ENCODE results near the gene ABCA9. TPM values are rescaled to one million over a fixed set of nuclear protein-coding genes. Genes with fewer than 3 reads are reported as not detected.
"Not testable (repeated sequence)": the region's sequence is repeated elsewhere in the genome, so short reads cannot be mapped to it uniquely, and the experiment has no call there.

Gene ABCA9
- total and polyA plus RNA-seq, 4 donors, result 1.4 to 100 (median 25.0) TPM

DNA sequence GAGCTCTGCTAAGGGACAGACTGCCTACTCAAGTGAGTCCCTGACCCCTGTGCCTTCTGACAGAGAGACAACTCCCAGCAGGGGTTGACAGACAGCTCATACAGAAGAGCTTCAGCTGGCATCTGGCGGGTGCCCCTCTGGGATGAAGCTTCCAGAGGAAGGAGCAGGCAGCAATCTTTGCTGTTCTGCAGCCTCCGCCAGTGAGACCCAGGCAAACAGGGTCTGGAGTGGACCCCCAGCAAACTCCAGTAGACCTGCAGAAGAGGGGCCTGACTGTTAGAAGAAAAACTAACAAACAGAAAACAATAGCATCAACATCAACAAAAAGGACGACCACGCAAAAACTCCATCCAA, 10.5 kb upstream of the ABCA9 start:
- H3K36me3 ChIP-seq (ENCODE audit: control insufficient read depth in 1 of 2, insufficient read depth in 2 of 2, low read length in 1 of 2); H3K27ac ChIP-seq (ENCODE audit: low read depth in 1 of 2, low read length in 2 of 2); H3K4me3 ChIP-seq (ENCODE audit: low read length in 2 of 2); H3K4me1 ChIP-seq (ENCODE audit: control insufficient read depth in 1 of 2, insufficient read depth in 2 of 2, low read length in 2 of 2); ATAC-seq (ENCODE audit: low FRiP score); intact Hi-C loops (cut with DNase I); DNase-seq; H3K9me3 ChIP-seq (ENCODE audit: control insufficient read depth, low read length); H3K27me3 ChIP-seq (ENCODE audit: control insufficient read depth in 1 of 2, insufficient read depth in 2 of 2, low read length in 1 of 2): not testable (repeated sequence)
- 78 to 79% methylated on average over 4 of the region's 4 CpGs for WGBS, 2 donors

DNA sequence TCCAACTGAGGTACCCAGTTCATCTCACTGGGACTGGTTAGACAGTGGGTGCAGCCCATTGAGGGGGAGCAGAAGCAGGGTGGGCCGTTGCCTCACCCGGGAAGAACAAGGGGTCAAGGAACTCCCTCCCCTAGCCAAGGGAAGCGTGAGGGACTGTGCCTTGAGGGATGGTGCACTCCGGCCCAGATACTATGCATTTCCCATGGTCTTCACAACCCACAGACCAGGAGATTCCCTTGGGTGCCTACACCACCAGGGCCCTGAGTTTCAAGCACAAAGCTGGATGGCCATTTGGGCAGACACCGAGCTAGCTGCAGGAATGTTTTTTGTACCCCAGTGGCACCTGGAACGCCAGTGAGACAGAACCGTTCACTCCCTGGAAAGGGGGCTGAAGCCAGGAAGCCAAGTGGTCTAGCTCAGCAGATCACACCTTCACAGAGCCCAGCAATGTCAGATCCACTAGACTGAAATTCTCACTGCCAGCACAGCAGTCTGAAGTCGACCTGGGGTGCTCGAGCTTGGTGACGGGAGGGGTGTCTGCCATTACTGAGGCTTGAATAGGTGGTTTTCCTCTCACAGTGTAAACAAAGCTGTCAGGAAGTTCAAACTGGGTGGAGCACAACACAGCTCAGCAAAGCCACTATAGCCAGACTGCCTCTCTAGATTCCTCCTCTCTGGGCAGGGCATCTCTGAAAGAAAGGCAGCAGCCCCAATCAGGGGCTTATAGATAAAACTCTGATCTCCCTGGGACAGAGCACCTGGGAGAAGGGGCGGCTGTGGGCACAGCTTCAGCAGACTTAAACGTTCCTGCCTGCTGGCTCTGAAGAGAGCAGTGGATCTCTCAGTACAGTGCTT, 9.9 kb upstream of the ABCA9 start:
- H3K4me3 ChIP-seq (ENCODE audit: low read length in 2 of 2); H3K36me3 ChIP-seq (ENCODE audit: control insufficient read depth in 1 of 2, insufficient read depth in 2 of 2, low read length in 1 of 2); DNase-seq; H3K27me3 ChIP-seq (ENCODE audit: control insufficient read depth in 1 of 2, insufficient read depth in 2 of 2, low read length in 1 of 2); ATAC-seq (ENCODE audit: low FRiP score); H3K9me3 ChIP-seq (ENCODE audit: control insufficient read depth, low read length); intact Hi-C loops (cut with DNase I); H3K4me1 ChIP-seq (ENCODE audit: control insufficient read depth in 1 of 2, insufficient read depth in 2 of 2, low read length in 2 of 2); H3K27ac ChIP-seq (ENCODE audit: low read depth in 1 of 2, low read length in 2 of 2): not testable (repeated sequence)
- WGBS, 2 donors, result 75% methylated on average over 12 of the region's 12 CpGs

DNA sequence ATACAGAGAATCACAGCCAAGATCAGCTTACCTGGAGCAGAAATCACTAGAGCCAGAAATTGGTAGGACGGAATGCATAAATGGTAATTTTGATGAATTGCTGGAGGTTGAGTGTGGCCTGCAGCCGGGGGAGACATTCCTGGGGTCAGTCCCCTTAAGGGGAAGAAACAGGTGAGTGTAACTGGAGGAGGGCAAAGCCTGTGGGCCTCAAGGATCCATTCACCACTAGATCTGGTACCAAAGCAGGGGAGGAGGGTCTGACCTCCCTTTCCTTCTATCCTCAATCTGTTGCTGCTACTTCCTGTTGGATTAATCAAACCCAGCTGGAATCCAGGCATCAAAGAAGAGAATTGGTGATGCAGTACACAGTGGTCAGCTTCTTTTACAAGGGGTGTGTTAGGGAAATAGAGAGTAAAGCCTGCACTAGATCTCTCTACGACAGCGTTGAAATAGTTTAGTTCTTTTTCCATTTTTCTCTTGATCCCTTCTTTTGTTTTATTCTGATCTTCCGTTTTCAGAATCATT, 8.6 kb upstream of the ABCA9 start:
- intact Hi-C loops (cut with DNase I), result no loop called here
- no peak for DNase-seq
- H3K27me3 ChIP-seq (ENCODE audit: control insufficient read depth in 1 of 2, insufficient read depth in 2 of 2, low read length in 1 of 2), result no peaks in the 10 kb centered on the region
- no peaks in the 10 kb centered on the region for H3K4me1 ChIP-seq (ENCODE audit: control insufficient read depth in 1 of 2, insufficient read depth in 2 of 2, low read length in 2 of 2)
- WGBS, 2 donors, result 81 to 82% methylated on average over 5 of the region's 5 CpGs
- H3K9me3 ChIP-seq (ENCODE audit: control insufficient read depth, low read length), result no peaks in the 10 kb centered on the region
- H3K27ac ChIP-seq (ENCODE audit: low read depth in 1 of 2, low read length in 2 of 2), result no peak overlapping the region
- no peak overlapping the region for H3K4me3 ChIP-seq (ENCODE audit: low read length in 2 of 2)
- no peak for ATAC-seq (ENCODE audit: low FRiP score)
- no peaks in the 10 kb centered on the region for H3K36me3 ChIP-seq (ENCODE audit: control insufficient read depth in 1 of 2, insufficient read depth in 2 of 2, low read length in 1 of 2)

DNA sequence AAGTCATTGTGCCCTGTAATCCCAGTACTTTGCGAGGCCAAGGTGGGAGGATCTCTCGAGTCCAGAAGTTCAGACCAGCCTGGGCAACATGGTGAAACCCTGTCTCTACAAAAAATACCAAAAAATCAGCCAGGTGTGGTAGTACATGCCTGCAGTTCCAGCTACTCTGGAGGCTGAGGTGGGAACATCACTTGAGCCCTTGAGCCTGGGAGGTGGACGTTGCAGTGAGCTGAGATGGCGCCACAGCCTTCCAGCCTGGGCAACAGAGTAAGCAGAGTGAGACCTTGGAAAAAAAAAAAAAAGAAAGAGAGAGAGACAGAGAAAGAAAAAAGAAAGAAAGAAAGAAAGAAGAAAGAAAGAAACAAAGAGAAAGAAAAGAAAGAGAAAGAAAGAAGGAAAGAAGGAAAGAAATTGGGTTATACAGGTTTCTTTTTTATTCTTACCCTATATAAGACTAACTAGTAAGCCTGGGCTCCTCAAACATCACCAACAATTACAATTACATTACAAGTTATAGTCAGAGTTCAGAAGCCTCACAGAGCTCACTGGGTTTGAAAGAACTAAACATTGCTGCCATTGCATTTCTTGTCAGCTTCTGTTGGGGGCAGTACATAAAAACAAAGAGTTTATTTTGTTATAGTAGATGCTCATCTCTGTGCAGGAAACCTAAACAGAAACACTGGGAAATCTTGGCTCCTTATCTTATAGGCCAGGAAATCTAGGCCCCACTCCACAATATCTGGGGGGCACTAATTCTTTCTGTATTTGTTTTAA, 6.7 kb upstream of the ABCA9 start:
- Histone ChIP-seq H3K4me3 (ENCODE audit: low read length in 2 of 2) (no peak overlapping the region), H3K9me3 (ENCODE audit: control insufficient read depth, low read length) (no peaks in the 10 kb centered on the region), H3K4me1 (ENCODE audit: control insufficient read depth in 1 of 2, insufficient read depth in 2 of 2, low read length in 2 of 2) (no peaks in the 10 kb centered on the region), H3K27me3 (ENCODE audit: control insufficient read depth in 1 of 2, insufficient read depth in 2 of 2, low read length in 1 of 2) (no peaks in the 10 kb centered on the region), H3K36me3 (ENCODE audit: control insufficient read depth in 1 of 2, insufficient read depth in 2 of 2, low read length in 1 of 2) (no peaks in the 10 kb centered on the region), H3K27ac (ENCODE audit: low read depth in 1 of 2, low read length in 2 of 2) (no peak overlapping the region)
- 87 to 91% methylated on average over 4 of the region's 4 CpGs for WGBS, 2 donors
- no peak for ATAC-seq (ENCODE audit: low FRiP score)
- DNase-seq, result no peak
- intact Hi-C loops (cut with DNase I), result no loop called here

DNA sequence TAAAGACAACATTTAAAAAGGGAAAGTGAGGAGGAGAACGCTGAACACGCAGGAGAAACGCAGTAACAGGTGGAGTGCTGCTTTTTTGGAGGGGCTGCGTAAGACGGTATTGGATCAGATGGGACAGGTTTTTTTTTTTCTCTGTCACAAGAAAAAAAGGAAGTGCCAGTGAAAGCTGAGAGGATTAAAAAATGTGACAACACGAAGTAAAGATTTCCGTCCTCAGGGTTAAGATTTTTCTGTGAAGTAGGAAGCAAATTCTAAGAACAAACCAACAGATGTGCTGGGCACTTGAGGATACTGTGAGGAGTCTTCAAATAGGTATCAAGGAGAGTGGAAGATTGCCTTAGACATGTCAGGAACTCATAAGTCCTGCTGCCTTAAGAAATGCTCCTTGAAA, 5.8 kb upstream of the ABCA9 start:
- Histone ChIP-seq H3K27ac (ENCODE audit: low read depth in 1 of 2, low read length in 2 of 2) (no peak overlapping the region), H3K4me3 (ENCODE audit: low read length in 2 of 2) (no peak overlapping the region), H3K9me3 (ENCODE audit: control insufficient read depth, low read length) (no peaks in the 10 kb centered on the region), H3K4me1 (ENCODE audit: control insufficient read depth in 1 of 2, insufficient read depth in 2 of 2, low read length in 2 of 2) (no peaks in the 10 kb centered on the region), H3K27me3 (ENCODE audit: control insufficient read depth in 1 of 2, insufficient read depth in 2 of 2, low read length in 1 of 2) (no peaks in the 10 kb centered on the region), H3K36me3 (ENCODE audit: control insufficient read depth in 1 of 2, insufficient read depth in 2 of 2, low read length in 1 of 2) (no peaks in the 10 kb centered on the region)
- DNase-seq, result no peak
- intact Hi-C loops (cut with DNase I), result no loop called here
- WGBS, 2 donors, result 81 to 85% methylated on average over 7 of the region's 7 CpGs
- no peak for ATAC-seq (ENCODE audit: low FRiP score)

DNA sequence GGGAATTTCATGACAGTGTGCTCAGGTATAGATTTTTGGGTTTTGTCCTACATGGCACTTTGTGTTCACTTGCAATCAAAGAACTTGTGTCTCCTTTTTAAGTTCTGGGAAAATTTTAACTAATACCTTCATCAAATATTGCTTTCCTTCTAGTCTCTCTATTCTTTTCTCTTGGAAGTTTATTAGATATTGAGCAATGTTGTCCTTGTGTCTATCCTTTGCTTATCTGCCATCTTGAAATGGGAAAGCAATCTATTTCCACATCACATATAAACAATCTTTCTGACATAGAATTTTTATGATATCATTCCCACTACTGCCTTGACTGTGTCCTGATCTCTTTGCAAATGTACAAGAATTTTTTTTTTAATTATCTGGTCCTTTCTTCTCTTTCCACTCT, 4.4 kb upstream of the ABCA9 start:
- ATAC-seq (ENCODE audit: low FRiP score) (no peak), DNase-seq (no peak)
- no peaks in the 10 kb centered on the region for H3K9me3 ChIP-seq (ENCODE audit: control insufficient read depth, low read length)
- H3K27ac ChIP-seq (ENCODE audit: low read depth in 1 of 2, low read length in 2 of 2), result no peak overlapping the region
- no peak overlapping the region for H3K4me3 ChIP-seq (ENCODE audit: low read length in 2 of 2)
- H3K4me1 ChIP-seq (ENCODE audit: control insufficient read depth in 1 of 2, insufficient read depth in 2 of 2, low read length in 2 of 2), result no peaks in the 10 kb centered on the region
- no peaks in the 10 kb centered on the region for H3K36me3 ChIP-seq (ENCODE audit: control insufficient read depth in 1 of 2, insufficient read depth in 2 of 2, low read length in 1 of 2)
- no peaks in the 10 kb centered on the region for H3K27me3 ChIP-seq (ENCODE audit: control insufficient read depth in 1 of 2, insufficient read depth in 2 of 2, low read length in 1 of 2)
- intact Hi-C loops (cut with DNase I), result no loop called here

DNA sequence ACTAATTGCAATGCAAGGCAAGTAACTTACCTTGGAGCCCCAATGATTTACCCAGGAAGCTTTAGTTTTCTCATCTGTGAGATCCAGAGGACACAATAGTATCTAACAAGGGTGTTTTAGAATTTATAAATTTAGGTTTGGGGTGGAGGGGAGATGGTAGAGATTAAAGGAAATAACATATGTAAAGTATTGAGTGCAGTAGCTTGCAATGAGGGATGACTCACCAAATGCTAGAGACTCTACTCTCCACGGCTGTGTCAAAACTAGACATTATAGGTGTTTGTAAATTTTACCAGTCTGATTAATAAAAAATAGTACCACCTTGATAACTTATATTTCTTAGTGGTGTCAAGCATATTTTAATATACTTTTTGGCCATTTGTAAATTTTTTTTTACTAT, 3.7 kb upstream of the ABCA9 start:
- no peaks in the 10 kb centered on the region for H3K4me1 ChIP-seq (ENCODE audit: control insufficient read depth in 1 of 2, insufficient read depth in 2 of 2, low read length in 2 of 2)
- H3K36me3 ChIP-seq (ENCODE audit: control insufficient read depth in 1 of 2, insufficient read depth in 2 of 2, low read length in 1 of 2), result no peaks in the 10 kb centered on the region
- no peak overlapping the region for H3K4me3 ChIP-seq (ENCODE audit: low read length in 2 of 2)
- no peak for DNase-seq
- no peaks in the 10 kb centered on the region for H3K27me3 ChIP-seq (ENCODE audit: control insufficient read depth in 1 of 2, insufficient read depth in 2 of 2, low read length in 1 of 2)
- WGBS, 2 donors, result 73 to 81% methylated on average over 1 of the region's 1 CpG
- H3K9me3 ChIP-seq (ENCODE audit: control insufficient read depth, low read length), result no peaks in the 10 kb centered on the region
- H3K27ac ChIP-seq (ENCODE audit: low read depth in 1 of 2, low read length in 2 of 2), result no peak overlapping the region
- intact Hi-C loops (cut with DNase I), result no loop called here
- no peak for ATAC-seq (ENCODE audit: low FRiP score)

DNA sequence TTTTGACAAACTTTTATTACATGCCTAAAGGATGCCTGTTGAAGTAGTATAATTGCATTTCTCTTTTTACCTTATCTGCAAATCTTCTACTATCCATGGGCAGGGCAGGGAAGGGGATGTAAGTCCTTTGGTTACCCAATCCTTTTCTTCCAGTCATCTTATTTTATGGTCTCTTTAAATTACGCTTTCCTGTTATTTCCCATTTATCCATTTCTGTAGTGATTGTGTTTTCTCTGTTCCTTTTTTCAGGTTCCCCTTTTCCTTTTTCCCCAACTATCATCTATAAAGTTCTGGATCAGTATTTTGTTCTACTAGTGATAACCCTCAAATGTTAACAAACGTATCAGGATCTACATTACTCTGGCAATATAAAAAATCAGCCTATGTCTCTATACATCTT, 3.3 kb upstream of the ABCA9 start:
- intact Hi-C loops (cut with DNase I), result no loop called here
- no peaks in the 10 kb centered on the region for H3K4me1 ChIP-seq (ENCODE audit: control insufficient read depth in 1 of 2, insufficient read depth in 2 of 2, low read length in 2 of 2)
- no peaks in the 10 kb centered on the region for H3K36me3 ChIP-seq (ENCODE audit: control insufficient read depth in 1 of 2, insufficient read depth in 2 of 2, low read length in 1 of 2)
- no peak overlapping the region for H3K4me3 ChIP-seq (ENCODE audit: low read length in 2 of 2)
- DNase-seq (no peak), ATAC-seq (ENCODE audit: low FRiP score) (no peak)
- no peaks in the 10 kb centered on the region for H3K9me3 ChIP-seq (ENCODE audit: control insufficient read depth, low read length)
- WGBS, 2 donors, result 85 to 88% methylated on average over 2 of the region's 2 CpGs
- no peak overlapping the region for H3K27ac ChIP-seq (ENCODE audit: low read depth in 1 of 2, low read length in 2 of 2)
- H3K27me3 ChIP-seq (ENCODE audit: control insufficient read depth in 1 of 2, insufficient read depth in 2 of 2, low read length in 1 of 2), result no peaks in the 10 kb centered on the region
